GM18526 (cell line): ENCODE measurements around the gene SYAP1.
A peak's percentile ranks its signal among the peaks of the same experiment; 100 is the strongest.

ENCODE experiments used
- POLR2A ChIP-seq: IDR thresholded peaks from 3 replicates; pipeline ENCODE4 v1.6.1; 2011; ENCODE audit not compliant: insufficient read length; ENCODE audit errors: extremely low read depth

The SYAP1 gene, protein sequence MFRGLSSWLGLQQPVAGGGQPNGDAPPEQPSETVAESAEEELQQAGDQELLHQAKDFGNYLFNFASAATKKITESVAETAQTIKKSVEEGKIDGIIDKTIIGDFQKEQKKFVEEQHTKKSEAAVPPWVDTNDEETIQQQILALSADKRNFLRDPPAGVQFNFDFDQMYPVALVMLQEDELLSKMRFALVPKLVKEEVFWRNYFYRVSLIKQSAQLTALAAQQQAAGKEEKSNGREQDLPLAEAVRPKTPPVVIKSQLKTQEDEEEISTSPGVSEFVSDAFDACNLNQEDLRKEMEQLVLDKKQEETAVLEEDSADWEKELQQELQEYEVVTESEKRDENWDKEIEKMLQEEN

DNA sequence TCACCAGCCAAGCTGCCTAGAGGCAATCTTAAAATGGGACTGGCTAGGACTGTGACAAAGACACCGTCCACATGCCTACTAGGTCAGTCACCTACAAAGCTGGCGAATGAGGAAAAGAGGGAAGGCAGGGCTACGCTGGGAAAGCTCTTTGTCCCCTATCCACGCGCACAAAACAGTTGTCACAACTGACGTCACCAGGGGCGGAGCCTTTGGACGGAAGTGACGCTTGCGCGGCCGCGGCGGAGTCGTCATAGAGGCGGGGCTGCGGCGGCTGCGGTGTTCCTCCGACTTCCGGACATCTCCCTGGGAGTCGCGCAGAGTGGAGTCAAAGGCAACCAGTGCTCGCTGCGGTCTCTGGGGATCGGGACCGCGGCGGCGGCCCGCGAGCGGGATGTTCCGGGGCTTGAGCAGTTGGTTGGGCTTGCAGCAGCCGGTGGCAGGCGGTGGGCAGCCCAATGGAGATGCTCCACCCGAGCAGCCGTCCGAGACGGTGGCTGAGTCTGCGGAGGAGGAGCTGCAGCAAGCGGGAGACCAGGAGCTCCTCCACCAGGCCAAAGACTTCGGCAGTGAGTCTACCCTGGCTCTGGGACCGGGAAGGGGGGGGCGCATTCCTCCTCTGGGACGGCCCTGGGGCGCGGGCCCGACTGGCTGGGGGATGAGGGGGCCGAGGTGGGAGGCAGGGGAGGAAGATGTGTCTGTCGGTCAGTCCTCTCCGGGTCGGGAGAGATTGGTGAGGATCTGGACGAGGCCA lies at the start of gene SYAP1:
Gene SYAP1 (plus strand): TSS at position 279 of the 751 bp plus-strand sequence. CDS start 113 bp downstream, at position 392.
- TF ChIP-seq POLR2A: peak; percentile 95

DNA sequence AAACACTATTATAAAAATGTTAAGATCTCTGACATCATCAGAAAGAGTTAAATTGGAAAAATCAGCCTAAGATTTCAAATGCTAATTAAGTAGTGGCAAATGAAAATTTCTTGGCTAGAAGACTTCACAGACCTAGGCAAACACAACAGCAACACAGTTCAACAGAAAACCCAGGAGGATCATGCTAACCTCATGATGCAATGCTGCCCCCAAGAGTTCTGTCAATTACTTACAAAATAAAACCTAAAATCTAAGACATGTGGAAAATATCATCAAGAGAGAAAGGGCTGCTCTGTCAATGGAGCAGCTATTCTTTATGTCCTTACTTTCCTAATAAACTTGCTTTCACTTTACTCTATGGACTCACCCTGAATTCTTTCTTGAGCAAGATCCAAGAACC lies 48.4 kb upstream of the SYAP1 start:
- no peak for TF ChIP-seq POLR2A

DNA sequence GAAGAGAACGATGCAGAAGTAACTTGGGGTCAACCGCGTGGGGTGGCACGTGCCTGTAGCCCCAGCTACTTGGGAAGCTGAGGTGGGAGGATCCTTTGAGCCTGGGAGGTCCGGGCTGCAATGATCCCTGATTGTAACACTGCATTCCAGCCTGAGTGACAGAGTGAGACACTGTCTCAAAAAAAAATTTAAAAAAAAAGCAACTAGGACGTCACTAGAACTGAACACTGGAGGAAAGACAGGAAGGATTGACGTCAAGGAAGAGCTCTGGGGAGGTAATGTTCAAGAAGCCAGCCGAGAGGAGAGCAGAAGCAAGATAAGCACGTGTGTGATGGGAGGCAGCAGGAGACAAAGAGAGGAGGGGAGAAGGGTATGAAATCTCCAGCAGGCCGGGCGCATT lies 40.7 kb upstream of the SYAP1 start:
- TF ChIP-seq POLR2A: no peak

DNA sequence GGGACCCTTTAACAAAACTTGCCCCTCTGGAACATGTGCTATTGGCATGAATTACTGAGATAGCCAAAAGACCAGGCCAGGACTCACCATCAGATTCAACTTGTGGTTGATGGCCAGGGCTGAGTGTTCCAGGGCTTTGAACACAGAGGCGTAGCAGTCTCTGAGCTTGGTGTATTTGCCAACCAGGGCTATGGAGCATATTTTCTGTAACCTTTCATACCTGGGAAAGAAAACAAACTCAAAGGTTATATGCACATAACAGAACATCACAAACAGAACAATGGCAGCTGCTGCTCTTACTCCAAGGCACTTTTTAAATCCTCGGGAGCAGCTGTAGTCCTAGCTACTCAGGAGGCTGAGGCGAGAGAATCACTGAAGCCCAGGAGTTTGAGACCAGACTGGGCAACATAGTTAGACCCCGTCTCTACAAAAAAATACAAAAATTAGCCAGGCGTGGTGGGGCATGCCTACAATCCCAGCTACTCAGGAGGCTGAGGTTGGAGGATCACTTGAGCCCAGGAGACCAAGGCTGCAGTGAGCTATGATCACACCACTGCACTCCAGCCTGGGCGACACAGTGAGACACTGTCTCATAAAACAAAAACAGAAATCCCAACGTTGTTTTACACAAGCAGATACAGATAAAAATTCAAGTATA lies 36.3 kb upstream of the SYAP1 start:
- no peak for TF ChIP-seq POLR2A

DNA sequence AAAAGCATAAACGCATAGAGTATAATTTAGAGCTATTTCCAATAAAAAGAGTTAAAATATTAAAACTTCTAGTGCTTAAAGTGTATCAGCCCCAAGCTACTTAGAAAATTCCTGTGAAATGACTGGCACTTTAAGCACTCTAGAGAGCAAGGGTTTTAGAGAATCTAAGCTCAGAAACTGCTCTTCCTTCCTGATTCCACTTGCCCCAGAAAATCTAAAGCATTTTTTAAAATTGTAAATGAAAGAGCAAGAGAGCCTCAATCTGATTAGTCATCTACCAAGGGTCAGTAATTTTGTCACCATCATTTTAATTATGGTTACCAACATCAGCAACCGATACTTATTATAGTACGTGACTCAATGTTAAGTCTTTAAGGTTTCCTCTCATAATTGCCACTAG lies 31.9 kb upstream of the SYAP1 start:
- TF ChIP-seq POLR2A: no peak

DNA sequence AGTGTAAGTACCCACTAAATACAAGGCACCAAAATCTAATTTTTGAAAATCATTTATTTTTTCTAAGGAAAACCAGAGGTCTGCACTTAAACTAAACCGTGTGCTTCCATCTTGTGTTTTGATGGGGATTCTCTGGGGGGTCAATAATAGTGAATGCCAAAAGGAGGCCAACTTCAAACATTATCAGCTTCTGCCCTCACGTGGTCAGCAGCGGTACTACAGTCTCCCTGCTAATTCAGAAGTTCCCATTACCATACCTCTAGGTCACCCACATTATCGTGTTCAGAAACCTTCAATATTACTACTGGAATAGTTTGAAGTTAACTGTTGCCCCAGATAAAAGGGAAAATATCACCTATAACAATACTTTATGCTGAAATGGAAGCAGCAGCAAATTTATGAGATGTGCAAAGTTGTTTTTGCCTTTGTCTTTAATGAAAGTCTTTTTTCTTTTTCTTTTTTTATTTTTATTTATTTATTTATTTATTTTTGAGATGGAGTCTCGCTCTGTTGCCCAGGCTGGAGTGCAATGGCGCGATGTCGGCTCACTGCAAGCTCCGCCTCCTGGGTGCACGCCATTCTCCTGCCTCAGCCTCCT lies 24.2 kb upstream of the SYAP1 start:
- TF ChIP-seq POLR2A: no peak

DNA sequence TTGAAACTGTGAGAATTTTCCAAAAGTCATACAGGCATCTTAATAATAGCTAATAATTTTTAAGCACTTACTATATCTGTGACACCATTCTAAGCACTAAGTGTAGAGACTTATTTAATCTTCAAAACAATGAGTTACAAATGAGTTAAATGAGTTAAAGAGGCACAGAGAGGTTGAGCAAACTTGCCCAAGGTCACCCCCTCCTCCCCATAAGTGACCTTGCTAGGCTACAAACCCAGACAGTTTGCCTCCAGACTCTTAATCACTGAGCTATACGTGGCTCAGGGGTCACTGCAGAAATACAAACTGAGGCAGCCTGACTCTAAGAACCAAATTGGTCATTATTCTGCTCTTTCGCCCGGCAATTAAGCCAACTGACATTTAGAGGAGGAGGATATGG lies 22.5 kb upstream of the SYAP1 start:
- no peak for TF ChIP-seq POLR2A

DNA sequence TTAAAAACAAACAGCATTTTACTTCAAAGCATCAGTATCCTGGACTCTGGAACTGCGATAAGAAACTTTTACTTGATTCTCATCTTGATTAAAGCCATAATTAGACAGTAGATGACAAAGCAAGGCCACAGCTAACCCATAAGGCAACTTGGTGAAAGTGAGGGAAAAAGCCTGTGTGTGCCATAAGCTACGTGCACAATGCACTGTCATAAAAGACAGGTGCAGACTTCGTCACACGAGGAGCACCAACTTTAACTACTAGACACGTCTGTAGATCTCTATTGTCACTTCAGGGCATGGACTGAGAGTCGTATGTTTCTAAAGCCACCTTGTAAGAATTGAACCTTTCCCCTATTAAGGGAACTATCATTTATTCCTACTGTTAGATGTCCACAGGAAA lies 20.0 kb upstream of the SYAP1 start:
- TF ChIP-seq POLR2A: no peak

DNA sequence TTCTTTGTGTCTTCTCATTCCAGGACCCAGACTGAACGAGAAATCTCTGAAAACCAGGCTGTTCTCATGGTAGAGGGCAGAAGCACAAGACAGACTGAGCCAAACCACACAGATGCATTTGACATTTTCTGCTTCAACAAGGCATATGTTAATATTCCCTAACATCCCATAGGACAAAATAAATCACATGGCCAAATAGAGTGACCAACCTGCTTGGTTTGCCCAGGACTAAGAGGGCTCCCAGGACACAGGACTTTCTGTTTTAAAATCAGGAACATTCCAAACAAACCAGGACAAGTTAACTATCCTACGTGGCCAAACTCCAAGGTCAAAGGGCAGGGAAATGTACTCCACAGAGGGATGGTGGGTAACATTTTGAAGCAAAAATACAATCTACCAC lies 18.7 kb upstream of the SYAP1 start:
- no peak for TF ChIP-seq POLR2A

DNA sequence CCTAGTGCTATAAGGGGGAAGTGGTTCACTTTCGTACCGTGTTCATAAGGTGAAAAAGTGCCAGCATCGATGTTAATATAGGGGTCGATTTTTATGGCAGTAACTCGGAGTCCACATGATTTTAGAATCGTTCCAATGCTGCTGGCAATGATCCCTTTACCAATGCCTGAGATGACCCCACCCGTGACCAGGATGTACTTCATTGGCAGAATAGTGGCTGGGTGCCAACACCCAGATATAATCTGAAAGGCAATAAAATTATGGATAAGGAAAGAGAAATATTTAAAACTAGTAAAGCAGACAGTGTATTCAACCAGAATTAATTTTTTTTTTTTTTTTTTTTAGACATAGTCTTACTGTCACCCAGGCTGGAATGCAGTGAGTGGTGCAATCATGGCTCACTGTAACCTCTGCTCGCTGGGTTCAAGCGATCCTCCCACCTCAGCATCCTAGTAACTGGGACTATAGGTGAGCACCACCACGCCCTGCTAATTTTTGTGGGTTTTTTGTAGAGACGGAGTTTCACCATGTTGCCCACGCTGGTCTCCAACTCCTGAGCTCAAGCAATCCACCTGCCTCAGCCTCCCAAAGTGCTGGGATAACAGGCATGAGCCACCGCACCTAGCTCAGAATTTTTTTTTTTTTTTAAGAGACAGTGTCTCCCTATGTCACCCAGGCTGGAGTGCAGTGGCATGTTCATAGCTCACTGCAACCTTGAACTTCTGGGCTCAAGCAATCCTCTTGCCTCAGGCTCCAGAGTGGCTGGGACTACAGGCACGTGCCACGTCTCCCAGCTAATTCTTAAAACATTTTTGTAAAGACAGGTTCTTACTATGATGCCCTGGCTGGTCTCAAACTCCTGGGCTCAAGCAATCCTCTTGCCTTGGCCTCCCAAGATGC lies 16.5 kb upstream of the SYAP1 start:
- TF ChIP-seq POLR2A: no peak

DNA sequence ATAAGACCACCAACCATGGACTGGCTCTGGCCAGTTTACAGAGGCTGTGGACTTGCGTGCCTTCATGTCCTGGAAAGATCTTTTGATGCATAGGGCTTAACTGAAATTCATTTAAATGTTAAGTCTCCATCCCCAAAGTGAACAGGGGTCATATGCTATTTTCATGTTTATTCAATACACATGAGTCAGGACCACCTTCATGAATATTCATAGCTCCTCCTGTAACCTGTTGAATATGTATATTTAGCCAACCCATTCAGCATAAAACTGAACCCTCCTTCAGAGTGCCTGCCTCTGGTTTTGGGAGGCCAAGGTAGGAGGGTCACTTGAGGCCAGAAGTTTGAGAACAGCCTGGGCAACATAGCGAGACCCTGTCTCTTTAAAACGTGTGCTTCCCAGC lies 14.0 kb upstream of the SYAP1 start:
- TF ChIP-seq POLR2A: no peak

DNA sequence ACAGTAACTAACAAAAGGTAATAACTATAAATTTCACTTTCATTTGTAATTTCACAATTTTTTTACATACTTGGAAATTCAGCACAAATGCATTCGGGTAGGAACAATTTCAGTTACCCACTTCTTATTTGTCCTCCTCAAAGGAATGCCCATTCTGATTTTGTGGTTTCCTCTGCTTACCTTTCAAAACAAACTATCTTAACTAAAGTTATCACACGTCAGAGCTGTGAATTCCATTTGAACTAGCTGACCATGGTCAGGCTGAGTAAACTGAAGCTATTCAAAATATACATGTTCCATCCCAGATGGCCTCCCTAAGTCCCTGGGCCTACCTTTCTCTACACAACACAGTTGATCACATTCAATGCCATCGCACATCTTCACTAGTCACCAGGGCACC lies 11.4 kb upstream of the SYAP1 start:
- no peak for TF ChIP-seq POLR2A

DNA sequence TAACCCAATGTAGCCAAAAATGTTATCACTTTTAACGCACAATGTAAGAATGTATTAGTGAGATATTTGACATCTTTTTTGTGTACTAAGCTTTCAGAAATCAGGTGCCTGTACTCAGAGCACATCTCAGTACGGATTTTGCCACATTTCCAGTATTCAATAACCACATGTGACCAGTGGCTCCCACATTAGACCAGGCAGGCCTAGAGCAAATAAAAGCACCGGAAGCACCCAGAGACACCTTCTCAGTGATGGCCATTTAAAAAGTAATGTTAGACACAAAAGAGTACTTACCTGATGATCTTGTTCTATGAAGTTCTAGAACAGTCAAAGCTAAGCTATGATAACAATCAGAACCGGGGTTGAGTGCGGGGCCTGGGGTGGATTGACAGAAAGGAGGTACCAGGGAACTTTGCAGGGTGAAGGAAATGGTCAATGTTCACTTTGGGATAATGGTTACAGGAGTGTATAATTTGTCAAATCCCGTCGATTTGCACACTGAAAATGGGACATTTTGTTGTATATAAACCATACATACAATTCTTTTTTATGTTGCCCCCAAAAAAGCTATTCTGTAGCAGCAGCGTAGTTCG lies 8.1 kb upstream of the SYAP1 start:
- TF ChIP-seq POLR2A: no peak

DNA sequence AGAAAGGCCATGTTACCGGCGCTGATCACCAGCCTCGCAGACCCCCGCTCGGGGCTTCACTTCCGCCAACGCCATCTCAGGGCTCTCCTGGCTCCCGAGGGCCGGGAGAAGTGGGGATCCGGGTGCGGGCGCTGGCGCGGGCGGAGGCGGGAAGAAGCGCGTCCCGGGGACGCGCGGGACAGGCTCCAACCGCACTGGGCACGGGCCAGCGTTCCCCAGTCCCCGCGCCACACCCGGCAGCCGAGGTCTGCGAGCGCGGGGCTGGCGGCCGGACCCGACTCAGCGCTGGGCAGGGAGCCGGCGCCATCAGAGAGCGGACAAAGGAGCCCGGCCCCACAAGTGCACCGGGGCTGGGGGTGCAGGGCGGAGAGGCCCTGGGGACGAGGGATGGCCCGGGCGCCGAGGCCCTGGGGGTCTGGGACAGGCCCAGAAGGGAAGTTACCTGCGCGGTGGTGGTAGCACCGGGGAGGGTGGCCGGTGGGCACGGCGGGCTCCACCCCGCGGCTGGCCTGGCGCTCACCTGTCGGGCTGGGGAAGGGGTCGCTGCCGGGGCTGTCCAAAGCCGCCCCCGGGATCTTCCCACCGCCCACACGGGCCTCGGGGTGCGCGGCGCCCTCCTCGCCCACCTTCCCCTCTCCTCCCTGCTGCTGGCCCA lies 7.4 kb upstream of the SYAP1 start:
- TF ChIP-seq POLR2A: no peak
